HG02678 (cell line): Measurements from ENCODE around the gene HASPIN.
A peak's percentile ranks its signal among the peaks of the same experiment; 100 is the strongest.

ENCODE experiments used
- ATAC-seq: cut with Tn5 transposase; IDR thresholded peaks from one replicate; pipeline ENCODE4 v1.9.1; 2021; ENCODE audit warnings: mild to moderate bottlenecking, moderate library complexity; ENCODE audit not compliant: unreplicated experiment

The HASPIN gene

DNA sequence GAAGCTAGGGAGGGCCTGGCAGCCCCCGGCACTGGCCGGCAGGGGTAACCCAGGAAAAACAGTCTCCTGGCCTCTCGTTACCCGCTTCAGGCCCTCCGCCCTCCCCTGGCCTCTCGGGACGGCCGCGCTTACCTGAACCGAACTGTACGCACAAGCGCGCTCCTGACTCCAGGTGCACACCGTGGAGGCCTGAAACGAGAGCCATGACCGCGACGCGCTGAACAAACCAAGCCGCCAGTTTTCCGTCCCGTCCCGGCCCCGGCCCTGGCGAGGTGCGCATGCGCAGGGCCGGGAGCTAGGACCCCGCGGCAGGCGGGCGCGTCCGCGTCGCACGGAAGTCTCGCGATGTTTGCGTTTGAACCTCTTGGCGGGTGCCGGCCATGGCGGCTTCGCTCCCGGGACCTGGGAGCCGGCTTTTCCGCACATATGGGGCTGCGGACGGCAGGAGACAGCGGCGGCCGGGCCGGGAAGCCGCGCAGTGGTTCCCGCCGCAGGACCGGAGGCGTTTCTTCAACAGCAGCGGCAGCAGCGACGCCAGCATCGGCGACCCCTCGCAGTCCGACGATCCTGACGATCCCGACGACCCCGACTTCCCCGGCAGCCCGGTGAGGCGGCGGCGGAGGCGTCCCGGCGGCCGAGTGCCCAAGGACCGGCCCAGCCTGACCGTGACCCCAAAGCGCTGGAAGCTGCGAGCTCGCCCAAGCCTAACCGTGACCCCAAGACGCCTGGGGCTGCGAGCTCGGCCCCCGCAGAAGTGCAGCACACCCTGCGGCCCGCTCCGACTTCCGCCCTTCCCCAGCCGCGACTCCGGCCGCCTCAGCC lies at the start of gene HASPIN:
Gene HASPIN (plus strand): TSS at position 348 of the 822 bp plus-strand sequence. CDS start 33 bp downstream, at position 381.
- ATAC-seq = peak; percentile 91

DNA sequence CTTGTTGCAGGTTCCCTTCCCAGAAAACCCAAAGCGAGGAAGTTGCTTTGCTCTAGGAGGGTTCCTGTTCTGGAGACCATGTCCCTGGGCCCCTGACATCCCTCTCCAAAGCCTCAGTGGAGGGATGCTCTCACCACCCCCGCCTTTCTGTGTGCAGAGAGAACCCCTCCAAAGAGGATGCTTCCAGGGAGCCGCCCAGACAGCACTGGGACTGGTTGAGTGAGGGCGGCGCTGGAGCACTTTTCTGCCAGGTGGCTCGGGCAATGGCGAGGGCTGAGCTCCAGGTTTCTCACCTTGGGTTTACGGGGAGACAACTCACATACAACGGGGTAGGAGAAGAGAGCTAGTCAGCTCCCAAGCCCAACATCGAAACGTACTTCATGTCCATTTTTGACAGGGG lies 47.8 kb upstream of the HASPIN start:
- ATAC-seq = no peak

DNA sequence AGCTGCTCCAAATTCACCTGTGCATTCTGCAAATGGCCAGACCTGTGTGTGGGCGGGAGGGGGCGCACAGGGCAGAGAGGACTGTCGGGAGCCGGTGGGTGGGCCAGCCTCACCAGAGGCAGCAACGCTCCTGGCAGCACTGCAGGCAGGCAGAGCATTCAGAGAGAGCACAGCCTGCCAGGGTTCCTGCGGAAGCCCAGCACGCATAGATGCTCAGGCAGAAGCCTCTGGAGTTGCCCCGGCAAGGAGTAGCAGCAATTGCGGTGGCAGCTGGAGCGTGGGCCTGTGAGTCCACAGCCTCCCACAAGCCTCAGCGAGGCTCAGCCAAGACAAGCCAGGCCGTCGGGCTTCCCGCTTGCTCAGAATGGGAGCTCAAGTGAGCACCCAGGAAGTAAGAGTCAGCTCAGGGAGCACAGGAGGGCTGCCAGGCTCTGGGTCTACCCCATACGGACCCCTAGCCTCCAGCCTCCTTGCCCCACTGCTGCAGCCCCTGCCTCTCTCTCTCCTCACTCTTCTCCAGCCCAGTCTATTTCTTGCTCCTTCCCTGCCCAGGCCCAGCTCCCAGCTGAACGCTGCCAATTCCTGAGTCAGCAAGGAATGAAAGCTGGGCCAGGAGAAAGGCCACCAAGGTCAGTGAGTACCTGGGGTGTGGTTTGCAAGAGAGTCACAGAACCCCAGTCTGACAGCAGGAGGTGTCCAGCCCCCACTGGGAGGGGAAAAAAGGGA lies 45.4 kb upstream of the HASPIN start:
- no peak for ATAC-seq

DNA sequence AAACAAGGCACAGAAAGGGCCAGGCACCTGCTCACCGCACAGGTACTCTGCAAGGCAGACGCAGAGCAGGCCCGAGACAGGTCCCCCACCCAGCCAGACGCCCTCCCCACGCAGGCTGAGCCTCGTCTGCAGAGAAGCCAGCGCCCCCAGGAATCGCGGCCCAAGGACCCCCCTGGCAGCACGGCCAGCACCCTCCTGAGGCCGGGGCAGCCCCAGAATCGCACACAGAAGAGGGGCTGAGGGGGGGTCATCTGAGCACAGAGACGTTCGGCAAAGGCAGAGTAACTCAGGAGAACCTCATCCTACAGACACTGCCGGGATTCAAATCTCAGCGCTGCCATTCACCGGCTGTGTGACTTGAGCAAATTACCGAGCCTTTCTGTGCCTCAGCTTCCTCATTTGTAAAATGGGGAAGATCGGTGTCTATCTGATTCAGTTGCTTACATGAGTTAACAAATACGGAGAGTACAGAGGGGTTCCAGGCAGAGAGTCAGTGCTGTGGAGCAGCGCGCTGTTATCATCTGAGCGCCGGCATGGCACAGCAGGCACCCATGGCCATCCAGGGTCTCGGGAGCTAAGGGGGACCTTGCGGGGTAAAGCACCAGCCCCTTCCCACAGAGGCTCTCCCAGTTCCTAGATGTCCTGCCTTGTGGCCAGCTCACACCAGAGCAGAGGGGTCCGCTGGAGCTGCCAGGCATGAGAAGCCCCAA lies 44.7 kb upstream of the HASPIN start:
- no peak for ATAC-seq

DNA sequence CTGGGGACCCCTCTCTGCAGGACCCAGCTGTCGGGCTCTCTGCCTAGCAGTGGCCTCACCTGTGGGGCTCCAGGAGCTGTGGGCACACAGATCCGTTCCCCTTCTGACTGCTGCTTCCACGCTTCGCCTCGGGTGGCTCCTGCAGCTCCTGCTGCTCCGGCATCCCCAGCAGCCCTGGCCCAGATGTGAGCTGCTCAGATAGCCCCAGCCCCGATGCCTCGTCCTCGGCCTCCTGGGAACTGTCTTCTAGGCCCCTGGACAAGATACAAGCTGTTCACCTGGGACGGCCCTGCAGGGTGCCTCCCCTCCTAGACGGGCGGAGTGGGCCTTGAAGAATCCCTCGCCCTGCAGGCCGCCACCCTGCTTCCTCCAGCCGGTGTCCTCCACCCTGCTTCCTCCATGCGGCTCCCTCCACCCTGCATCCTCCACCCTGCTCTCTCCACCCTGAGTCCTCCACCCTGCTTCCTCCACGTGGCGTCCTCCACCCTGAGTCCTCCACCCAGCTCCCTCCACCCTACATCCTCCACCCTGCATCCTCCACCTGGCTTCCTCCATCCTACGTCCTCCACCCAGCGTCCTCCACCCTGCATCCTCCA lies 44.1 kb upstream of the HASPIN start:
- ATAC-seq = no peak

DNA sequence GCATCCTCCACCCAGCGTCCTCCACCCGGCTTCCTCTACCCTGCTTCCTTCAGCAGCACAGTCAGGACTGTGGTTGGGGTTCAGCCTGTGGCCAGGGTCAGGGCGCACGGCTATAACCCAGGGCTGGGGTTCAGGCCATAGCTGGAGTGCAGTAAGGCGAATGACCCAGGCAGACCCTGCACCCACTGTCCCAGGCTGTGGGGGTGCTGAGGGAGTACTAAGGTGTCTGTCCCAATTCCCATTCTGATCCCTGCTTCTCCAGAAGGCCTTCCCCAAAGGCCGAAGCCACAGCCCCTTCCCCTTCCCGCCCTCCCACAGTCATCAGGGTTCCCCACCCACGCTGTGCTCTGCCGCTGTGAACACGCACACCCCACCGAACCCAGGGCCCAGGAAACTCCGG lies 42.6 kb upstream of the HASPIN start:
- no peak for ATAC-seq

DNA sequence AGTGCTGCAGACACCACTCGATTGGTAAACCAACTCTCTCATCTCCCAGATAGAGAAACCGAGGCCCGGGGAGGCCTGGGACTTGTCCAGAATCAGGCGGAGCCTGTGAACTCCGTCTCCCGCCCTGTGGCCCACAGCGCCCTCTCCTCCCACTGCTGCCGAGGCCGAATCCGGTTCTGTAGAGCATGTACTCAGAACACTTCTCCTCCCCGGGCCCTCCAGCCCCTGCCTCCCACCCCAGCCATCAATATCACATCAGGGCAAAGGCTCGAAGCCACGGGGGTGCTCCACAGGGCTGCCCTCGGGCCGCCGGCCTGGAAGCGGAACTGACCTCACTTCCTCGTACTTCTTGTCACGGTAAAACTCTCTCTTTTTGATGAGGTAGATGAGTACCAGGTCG lies 42.1 kb upstream of the HASPIN start:
- ATAC-seq = no peak

DNA sequence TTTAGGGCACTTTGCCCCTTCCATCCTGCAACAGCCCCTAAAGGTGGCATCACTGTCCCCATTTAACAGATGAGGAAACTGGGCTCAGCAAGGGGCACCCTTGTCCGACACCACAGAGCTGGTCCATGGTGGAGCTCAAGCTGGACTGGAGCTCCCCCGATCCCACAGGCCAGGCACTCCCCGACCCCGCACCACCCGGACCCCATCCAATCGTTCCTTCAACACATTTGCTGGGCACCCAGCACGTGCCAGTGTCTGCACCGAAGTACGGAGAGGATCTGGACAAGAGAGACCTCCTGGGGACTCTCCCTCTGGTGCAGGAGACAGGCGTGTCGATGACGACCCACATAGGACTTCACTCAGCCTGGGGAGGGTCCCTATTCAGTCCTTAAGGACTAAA lies 41.7 kb upstream of the HASPIN start:
- no peak for ATAC-seq

DNA sequence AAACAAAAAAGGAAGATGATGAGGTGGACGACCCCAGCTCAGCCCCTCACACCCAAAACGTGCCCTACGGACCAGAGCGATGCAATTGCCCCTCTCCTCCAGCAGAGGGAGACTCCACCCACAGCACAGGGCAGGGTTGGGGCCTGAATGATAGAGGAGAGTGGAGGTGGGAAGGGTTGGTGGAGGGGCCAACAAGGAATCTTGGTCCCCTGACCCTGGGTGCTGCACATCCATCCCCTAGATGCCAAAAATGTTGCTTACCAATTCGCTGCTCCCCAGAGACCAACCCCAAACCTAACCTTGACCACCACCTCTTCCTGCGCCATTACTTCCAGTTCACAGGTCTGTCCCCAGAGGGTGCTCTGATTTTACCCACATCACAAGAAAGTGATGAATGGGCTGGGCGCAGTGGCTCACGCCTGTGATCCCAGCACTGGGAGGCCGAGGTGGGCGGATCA lies 40.6 kb upstream of the HASPIN start:
- peak; percentile 71 for ATAC-seq

DNA sequence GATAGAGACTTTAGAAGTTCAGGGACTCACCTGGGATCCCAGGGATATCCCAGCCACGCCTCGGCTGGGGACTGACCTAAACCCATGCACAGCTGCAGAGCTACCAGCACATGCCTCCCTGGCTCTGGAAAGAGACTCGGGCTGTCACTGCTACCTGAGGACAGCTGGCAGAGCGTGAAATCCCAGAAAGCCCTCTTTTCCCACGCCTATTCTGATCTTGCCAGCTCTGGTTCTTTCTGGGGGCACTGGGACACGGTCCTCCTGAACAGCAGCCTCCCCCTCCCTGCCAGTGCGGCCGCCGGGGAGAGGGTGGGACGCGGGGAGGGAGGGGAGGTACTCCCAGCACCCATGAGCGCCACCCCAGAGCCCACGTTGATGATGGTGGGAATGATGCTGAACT lies 38.5 kb upstream of the HASPIN start:
- no peak for ATAC-seq

DNA sequence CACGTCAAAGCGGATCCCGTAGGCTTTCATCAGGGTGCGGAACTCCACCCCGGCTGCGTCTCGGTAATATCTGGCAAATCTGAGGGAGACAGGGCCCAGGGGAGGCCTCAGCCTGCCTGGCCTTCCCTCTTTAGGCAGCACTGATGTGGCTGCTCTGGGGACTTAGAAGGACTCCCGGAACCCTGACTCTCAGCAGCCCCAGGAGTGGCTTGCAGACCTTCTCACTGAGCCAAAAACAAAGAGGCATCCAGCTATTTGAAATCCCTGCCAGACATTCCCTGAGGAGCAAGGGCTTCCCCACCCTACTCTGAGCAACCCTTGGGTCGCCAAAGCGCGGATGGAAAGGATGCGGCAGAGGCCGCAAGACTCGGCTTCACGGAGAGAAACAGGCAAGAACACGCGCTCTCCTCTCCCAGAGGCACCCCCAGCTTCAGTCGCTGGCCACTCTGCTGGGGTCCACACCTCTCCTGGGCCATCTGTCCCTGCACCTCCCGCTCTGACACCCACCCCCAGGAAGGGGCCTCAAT lies 35.6 kb upstream of the HASPIN start:
- no peak for ATAC-seq

DNA sequence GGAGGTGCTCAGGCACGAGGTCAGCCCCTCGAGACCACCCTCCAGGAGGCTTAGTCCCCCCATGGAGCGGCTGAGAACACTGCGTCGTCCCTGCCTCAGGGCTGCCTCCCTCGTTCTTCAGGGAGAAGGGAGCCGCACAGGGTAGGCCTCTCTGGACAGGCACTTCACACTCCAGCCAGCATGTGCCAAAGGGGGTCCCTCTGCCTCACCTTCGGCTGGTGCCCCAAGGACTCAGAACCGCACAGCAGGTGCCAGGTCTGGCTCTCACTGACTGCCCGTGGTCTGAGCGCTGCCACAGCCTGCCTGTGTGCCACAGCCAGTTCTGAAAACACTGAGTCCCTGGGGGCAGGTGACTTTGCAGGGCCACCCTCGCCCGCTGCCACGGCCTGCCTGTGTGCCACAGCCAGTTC lies 34.8 kb upstream of the HASPIN start:
- no peak for ATAC-seq

DNA sequence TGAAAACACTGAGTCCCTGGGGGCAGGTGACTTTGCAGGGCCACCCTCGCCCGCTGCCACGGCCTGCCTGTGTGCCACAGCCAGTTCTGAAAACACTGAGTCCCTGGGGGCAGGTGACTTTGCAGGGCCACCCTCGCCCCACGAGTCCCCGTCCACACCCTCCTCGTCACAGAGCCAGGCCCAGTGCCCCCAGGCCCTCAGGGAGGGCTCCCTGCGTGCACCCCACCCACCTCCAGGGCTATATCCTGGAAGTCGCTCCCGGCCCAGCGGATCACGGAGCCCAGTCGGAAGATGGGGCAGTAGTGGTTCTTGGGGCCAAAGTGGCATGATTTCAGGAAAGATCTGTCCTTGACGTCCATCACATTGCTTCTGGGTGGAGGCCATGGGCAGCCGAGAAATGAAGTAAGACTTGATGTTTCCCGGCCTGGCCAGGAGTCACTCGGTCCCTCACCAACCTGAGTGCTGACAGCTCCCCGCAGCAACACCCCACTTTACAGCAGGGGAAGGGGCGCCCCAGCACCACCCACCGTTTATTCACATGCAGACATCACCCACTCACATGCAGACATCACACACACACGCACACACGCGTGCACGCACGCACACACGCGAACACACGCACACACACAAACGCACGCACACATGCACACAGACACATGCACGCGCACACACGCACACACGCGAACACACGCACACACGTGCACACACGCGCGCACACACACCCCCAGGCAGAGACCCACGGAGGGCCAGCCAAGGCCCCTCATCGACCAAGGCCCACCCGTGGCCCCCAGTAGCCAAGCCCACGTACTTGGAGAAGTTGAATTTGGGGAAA lies 34.2 kb upstream of the HASPIN start:
- no peak for ATAC-seq

DNA sequence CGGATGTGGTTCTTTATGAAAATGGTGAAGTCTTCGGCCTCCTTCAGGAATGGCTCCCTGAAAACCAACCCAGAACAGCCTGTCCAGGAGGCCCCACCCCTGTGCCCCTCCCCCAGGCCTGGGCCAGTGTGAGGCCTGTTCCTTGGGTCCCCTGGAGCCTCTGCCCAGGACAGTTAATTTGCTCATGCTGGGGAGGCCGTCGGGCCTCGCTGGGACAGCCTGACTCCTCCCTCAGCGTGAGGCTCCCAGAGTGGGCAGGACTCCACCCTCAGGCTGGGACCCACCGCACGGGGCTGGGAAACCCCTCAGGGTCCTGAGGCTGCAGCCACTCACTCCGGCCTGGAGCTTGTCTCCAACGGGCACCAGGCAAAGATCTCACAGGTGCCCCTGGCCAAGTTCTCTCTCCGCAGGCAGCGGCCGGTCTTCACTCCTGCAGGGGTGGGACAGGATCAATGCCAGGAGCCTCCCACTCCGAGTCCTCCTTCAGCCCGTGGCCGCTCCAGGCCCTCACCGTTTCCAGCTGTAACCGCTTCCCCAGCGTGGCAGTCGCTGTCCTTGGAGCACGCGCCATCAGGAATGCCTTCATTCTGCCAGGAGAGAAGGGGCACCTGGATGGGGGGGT lies 33.5 kb upstream of the HASPIN start:
- no peak for ATAC-seq

DNA sequence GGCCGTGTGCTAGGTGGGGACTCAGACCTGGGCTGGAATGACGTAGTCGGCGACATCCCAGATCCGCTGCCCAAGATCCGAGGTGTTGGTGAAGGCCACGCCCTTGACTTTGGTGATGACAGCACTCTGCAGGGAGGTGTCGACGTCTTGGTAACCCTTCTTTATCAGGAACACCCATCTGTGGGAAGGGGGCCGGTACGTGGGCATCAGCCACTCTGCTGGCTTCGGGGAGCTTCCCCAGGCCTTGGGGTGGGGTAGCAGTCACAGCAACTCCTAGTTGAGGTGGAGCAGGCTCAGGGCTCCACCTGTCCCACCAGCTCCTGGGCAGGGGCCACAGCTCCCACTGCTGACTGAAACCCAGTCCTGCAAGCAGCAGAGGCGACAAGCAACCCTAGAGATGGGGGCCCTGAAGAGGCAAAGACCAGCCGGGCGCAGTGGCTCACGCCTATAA lies 32.1 kb upstream of the HASPIN start:
- no peak for ATAC-seq

DNA sequence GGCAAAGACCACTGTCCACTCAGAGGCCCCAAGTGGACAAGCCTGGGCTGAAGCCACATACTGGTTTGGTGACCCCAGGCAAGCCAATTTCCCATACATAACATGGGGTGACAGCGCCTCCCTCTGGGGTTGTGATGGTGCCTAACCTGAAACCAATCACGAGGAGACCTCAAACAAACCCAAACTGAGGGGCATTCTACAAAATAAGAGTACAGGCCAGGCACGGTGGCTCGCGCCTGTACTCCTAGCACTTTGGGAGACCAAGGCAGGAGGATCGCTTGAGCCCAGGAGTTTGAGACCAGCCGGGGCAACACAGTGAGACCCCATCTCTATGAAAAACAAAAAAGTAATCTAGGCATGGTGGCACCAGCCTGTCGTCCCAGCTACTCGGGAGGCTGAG lies 31.4 kb upstream of the HASPIN start:
- no peak for ATAC-seq

DNA sequence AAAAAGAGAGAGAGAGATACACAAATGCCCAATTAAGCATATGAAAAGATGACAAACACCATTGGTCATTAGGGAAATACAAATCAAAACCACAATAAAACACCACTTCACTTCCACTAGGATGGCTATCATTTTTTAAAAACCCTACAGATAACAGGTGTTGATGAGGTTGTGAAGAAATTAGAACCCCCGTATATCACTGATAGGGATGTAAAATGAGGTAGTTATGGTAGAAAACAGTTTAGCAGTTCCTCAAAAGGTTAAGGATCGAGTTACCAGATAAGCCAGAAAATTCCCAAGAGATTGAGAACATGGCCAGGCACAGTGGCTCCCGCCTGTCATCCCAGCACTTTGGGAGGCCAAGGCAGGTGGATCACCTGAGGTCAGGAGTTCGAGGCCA lies 30.6 kb upstream of the HASPIN start:
- ATAC-seq = no peak

DNA sequence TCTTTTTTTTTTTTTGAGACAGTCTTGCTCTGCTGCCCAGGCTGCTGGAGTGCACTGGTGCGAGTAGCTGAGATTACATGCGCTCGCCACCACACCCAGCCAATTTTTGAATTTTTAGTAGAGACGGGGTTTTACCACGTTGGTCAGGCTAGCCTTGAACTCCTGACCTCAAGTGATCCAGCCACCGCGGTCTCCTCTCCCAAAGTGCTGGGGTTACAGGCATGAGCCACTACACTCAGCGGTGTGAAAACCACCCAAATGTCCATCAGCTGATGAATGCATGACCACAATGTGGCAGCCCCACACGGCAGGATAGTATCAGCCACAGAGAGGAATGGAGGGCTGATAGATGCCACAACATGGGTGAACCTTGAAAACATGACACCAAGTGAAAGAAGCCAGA lies 29.9 kb upstream of the HASPIN start:
- ATAC-seq = peak; percentile 45

DNA sequence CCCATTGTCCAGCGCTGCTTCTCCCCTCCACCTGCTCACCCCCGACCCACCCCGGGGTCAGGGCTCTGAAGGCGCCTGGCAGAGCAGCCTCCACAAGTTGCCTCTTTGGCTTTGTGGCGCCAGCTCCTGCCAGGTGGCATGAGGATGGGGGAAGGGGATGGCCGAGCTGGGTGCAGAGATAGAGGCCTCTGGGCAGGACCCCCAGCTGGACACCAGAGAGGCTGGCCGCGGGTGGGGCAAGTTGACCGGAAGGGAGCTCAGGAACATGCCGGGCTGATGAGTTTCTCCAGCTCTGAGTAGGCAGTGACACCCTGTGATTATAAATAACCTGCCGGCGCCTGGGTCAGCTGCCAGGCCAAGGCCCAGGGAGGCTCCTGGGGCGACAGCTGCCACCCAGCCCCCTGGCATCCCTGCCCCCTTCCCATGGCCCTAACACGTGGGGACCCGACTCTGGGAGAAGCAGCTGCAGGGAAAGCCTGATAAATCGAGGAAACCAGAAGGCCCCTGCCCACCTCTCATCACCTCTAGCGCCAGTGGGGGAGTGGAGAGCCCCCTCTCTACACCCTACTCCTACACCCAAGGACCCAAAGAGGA lies 28.5 kb upstream of the HASPIN start:
- ATAC-seq = no peak
